Liver (tissue), 9 donors: ENCODE results near the gene SOCS3. TPM values are rescaled to one million over a fixed set of nuclear protein-coding genes. Genes with fewer than 3 reads are reported as not detected.

Source experiments
- DNase-seq: peaks from one replicate; pipeline ENCODE4 v3.0.0-alpha.2; 2017; ENCODE audit warnings: low spot score
- H3K27ac ChIP-seq, 2 donors: one replicate each; pipeline ENCODE4 v1.7.0; 2013; ENCODE audit warnings: inconsistent platforms in 2 of 2, low read length in 2 of 2, control low read depth in 1 of 2, low read depth in 1 of 2, mild to moderate bottlenecking in 1 of 2
- H3K27me3 ChIP-seq, 4 donors: one replicate each; pipeline versions ENCODE4 v1.6.1 to v1.7.0; 2013; ENCODE audit warnings: low read length in 3 of 4, inconsistent platforms in 1 of 4, mild to moderate bottlenecking in 1 of 4, moderate library complexity in 1 of 4; ENCODE audit not compliant: control insufficient read depth in 4 of 4, insufficient read depth in 4 of 4
- H3K36me3 ChIP-seq, 4 donors: one replicate each; pipeline versions ENCODE4 v1.6.1 to v1.7.0; 2013; ENCODE audit warnings: low read length in 3 of 4, mild to moderate bottlenecking in 3 of 4, low read depth in 1 of 4, moderate library complexity in 1 of 4; ENCODE audit not compliant: control insufficient read depth in 4 of 4, insufficient read depth in 3 of 4
- H3K4me1 ChIP-seq, 4 donors: one replicate each; pipeline versions ENCODE4 v1.6.1 to v1.7.0; 2013; ENCODE audit warnings: low read length in 3 of 4, mild to moderate bottlenecking in 3 of 4, moderate library complexity in 1 of 4; ENCODE audit not compliant: control insufficient read depth in 4 of 4, insufficient read depth in 4 of 4
- H3K4me3 ChIP-seq, 3 donors: one replicate each; pipeline versions ENCODE4 v1.6.1 to v1.7.0; 2013; ENCODE audit warnings: low read length in 3 of 3, control low read depth in 1 of 3, low read depth in 1 of 3, mild to moderate bottlenecking in 1 of 3
- H3K9ac ChIP-seq, 2 donors: one replicate each; pipeline ENCODE4 v1.7.0; 2013; ENCODE audit warnings: low read length in 2 of 2, mild to moderate bottlenecking in 2 of 2, moderate library complexity in 2 of 2, control low read depth in 1 of 2, low read depth in 1 of 2
- H3K9me3 ChIP-seq, 4 donors: one replicate each; pipeline versions ENCODE4 v1.6.1 to v1.7.0; 2013; ENCODE audit warnings: low read length in 3 of 4; ENCODE audit not compliant: control insufficient read depth in 4 of 4
- ATF3 ChIP-seq: IDR thresholded peaks from 2 replicates; pipeline ENCODE4 v1.6.1; 2016; ENCODE audit warnings: antibody characterized with exemption
- CTCF ChIP-seq: fragments of 150-350 bp; IDR thresholded peaks from 2 replicates; pipeline ENCODE4 v1.5.1; 2017; ENCODE audit warnings: improper control_type of control experiment, low read depth, low read length; ENCODE audit not compliant: missing input control
- EGR1 ChIP-seq, 2 donors: IDR thresholded peaks; 2 replicates each; pipeline ENCODE4 v1.6.1; 2016 to 2018; ENCODE audit warnings: antibody characterized with exemption in 2 of 2, low read depth in 2 of 2
- FOXA1 ChIP-seq: IDR thresholded peaks from 2 replicates; pipeline ENCODE4 v1.6.1; 2016; ENCODE audit warnings: antibody characterized with exemption
- FOXA2 ChIP-seq: IDR thresholded peaks from 2 replicates; pipeline ENCODE4 v1.6.1; 2016; ENCODE audit warnings: antibody characterized with exemption
- HNF4A ChIP-seq, 2 donors: conservative IDR thresholded peaks; 2 replicates each; pipeline ENCODE4 v1.6.1; 2016; ENCODE audit warnings: antibody characterized with exemption in 2 of 2, mild to moderate bottlenecking in 2 of 2
- HNF4G ChIP-seq: IDR thresholded peaks from 2 replicates; pipeline ENCODE4 v1.6.1; 2016; ENCODE audit warnings: antibody characterized with exemption
- JUND ChIP-seq, 2 donors: IDR thresholded peaks; 2 replicates each; pipeline ENCODE4 v1.6.1; 2016; ENCODE audit warnings: antibody characterized with exemption in 2 of 2
- MAX ChIP-seq: IDR thresholded peaks from 2 replicates; pipeline ENCODE4 v1.6.1; 2016; ENCODE audit warnings: antibody characterized with exemption
- NR2F2 ChIP-seq: IDR thresholded peaks from 2 replicates; pipeline ENCODE4 v1.6.1; 2016; ENCODE audit warnings: antibody characterized with exemption
- REST ChIP-seq: IDR thresholded peaks from 2 replicates; pipeline ENCODE4 v1.6.1; 2016; ENCODE audit warnings: antibody characterized with exemption, mild to moderate bottlenecking
- RXRA ChIP-seq, 2 donors: IDR thresholded peaks; 2 replicates each; pipeline ENCODE4 v1.6.1; 2017 to 2018; ENCODE audit warnings: antibody characterized with exemption in 2 of 2, mild to moderate bottlenecking in 1 of 2
- SP1 ChIP-seq: IDR thresholded peaks from 2 replicates; pipeline ENCODE4 v1.6.1; 2018; ENCODE audit warnings: antibody characterized with exemption, mild to moderate bottlenecking
- TAF1 ChIP-seq: conservative IDR thresholded peaks from 2 replicates; pipeline ENCODE4 v1.6.1; 2016; ENCODE audit warnings: antibody characterized with exemption, mild to moderate bottlenecking
- YY1 ChIP-seq: IDR thresholded peaks from 2 replicates; pipeline ENCODE4 v1.6.1; 2016; ENCODE audit warnings: antibody characterized with exemption, mild to moderate bottlenecking
- ZBTB33 ChIP-seq: IDR thresholded peaks from 2 replicates; pipeline ENCODE4 v1.6.1; 2016; ENCODE audit warnings: antibody characterized with exemption
- WGBS: extraction: QIAGEN DNeasy Blood & Tissue Kit; methylation state at CpG from one replicate; pipeline ENCODE4 v1.1.7; 2013; 5-methylcytosine and 5-hydroxymethylcytosine counted together
- polyA plus RNA-seq, 2 donors: library from polyadenylated mRNA; stranded (reverse) in 1 of 2; unstranded in 1 of 2; fragments of 200-250 nt in 1 of 2; fragments of >200 nt in 1 of 2; fragmentation: Nextera tagmentation in 1 of 2; extraction: Ambion mirVana in 1 of 2; gene quantifications; one replicate each; pipeline versions ENCODE4 v1.2.1 to v1.2.3, GENCODE V29; 2013 to 2015
- total RNA-seq, 2 donors: library from RNA; depleted of rRNA; stranded (reverse); fragments of >200 nt; gene quantifications; one replicate each; pipeline ENCODE4 v1.2.3, GENCODE V29; 2014
- donor health status: healthy.
- donor health status: healthy.
- donor health status: healthy.
- donor health status: healthy.
- donor health status: healthy.

SOCS3 gene
- total and polyA plus RNA-seq, 4 donors: 12.2 to 48.0 (median 18.3) TPM

- 74% methylated on average over 7 of the region's 7 CpGs for WGBS
- Histone ChIP-seq H3K4me3 (no peak overlapping the region), H3K9me3 (no peaks in the 10 kb centered on the region), H3K27ac (no peak overlapping the region), H3K9ac (no peak overlapping the region), H3K36me3 (peaks cover 4 to 14% (median 8%) of the 10 kb centered on the region in 4 donors), H3K4me1 (peaks cover 5 to 23% (median 16%) of the 10 kb centered on the region in 4 donors), H3K27me3 (no peaks in the 10 kb centered on the region)
- DNase-seq: no peak
- no peak for TF ChIP-seq ZBTB33
- TF ChIP-seq REST: no peak
- no peak for TF ChIP-seq HNF4G
- TF ChIP-seq TAF1: no peak
- no peak for TF ChIP-seq FOXA2
- TF ChIP-seq MAX: no peak
- no peak for TF ChIP-seq EGR1 (IDR thresholded peaks at IDR 0.05; ENCODE audit: low read depth in 2 of 2)
- TF ChIP-seq FOXA1: no peak
- TF ChIP-seq HNF4A (conservative IDR thresholded peaks at IDR 0.05): no peak
- TF ChIP-seq YY1: no peak
- no peak for TF ChIP-seq SP1
- TF ChIP-seq ATF3: no peak
- TF ChIP-seq NR2F2: no peak
- TF ChIP-seq JUND (IDR thresholded peaks at IDR 0.05): no peak
- no peak for TF ChIP-seq RXRA (IDR thresholded peaks at IDR 0.05)
Measured at GRCh38 chr17:78394209-78394608, 34.3 kb upstream of the SOCS3 start.

- Histone ChIP-seq H3K27ac (no peak overlapping the region), H3K9me3 (no peaks in the 10 kb centered on the region), H3K4me1 (peaks cover 5 to 23% (median 16%) of the 10 kb centered on the region in 4 donors), H3K9ac (no peak overlapping the region), H3K36me3 (peaks cover 0 to 9% (median 3%) of the 10 kb centered on the region in 4 donors), H3K4me3 (no peak overlapping the region), H3K27me3 (no peaks in the 10 kb centered on the region)
- 92% methylated on average over 4 of the region's 4 CpGs for WGBS
- DNase-seq: no peak
- no peak for TF ChIP-seq EGR1 (IDR thresholded peaks at IDR 0.05; ENCODE audit: low read depth in 2 of 2)
- TF ChIP-seq FOXA1: no peak
- TF ChIP-seq CTCF: no peak
- no peak for TF ChIP-seq ZBTB33
- no peak for TF ChIP-seq TAF1
Measured at GRCh38 chr17:78393575-78393974, 33.7 kb upstream of the SOCS3 start.
